ENCODE data around the gene PSMD6.
A peak's percentile ranks its signal among the peaks of the same experiment; 100 is the strongest.

The PSMD6 gene

GRCh38 chr3:64042952-64043351 is 19.7 kb upstream of the PSMD6 start:
- DNase-seq: no peak

DNA sequence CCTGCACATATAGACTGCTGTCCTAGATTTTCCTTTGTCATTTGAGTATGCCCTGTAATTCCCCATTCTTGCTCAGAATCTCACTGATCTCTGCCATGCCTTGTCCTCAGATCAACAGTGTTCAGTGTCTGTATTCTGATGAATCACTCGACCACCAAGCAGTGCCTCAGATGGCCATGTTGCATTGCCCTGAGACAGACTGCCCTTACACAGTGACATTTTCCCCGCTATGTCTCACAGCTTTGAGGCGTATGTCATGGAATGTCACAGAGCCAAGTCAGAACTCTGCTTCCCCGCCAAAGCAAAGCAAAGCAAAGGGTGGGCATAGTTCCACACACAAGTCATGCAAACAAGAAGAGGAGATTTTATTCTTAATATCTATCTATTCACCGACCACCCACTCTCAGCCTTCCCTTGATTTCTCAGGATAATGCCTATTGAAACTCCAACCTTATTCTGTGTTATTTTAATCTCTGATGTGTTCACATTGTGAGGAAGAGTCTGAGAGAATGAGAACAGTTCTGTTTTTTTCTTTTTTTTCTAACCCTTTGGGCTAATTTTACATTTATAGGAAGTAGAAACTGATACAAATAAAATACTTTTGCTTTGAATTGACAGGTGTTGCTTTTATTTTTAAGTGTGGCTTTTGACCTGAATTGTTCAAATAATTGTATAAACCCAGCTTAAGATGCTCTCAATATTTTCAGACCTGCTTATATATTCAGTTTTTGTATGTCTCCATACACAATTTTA is 16.9 kb upstream of the PSMD6 start:
- DNase-seq: no peak

DNA sequence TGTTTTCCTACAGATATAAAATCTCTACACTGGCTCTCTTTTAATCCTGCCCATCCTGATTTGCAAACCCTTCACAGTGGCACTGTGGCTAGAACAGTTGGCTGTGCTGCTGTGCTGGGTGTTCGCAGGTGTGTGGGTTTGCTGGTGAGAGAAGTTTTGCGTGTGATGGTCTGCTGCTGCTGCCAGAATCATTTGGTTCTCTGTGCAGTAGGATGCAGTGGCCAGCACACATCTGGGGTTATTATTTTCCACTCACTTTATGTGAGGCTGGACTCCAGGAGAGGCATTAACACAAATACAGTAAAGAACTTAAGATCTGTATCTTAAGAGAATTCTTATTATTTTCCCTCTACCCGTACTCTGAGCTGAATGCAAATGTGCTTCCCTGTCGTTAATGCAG is 16.0 kb upstream of the PSMD6 start:
- DNase-seq: no peak

- DNase-seq: no peak
Measured at GRCh38 chr3:64038253-64038767, 15.0 kb upstream of the PSMD6 start.

DNA sequence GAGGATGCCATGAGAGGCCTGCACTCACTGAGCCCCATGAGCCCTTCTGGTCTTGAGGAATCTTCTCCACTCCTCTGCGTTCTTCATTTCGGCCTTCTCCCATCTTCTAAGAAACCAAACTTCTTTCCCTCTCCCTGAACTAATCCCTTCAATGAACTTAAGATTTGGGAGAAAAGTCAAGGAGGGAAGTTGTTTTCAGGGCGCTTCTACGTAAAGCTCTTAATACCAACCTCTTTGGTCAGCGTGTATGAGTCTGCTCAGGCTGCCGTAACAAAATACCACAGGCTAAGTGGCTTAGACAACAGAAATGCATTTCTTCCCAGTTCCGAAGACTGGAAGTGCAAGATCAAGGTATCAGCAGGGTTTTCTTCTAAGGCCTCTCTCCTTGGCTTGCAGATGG is 13.8 kb upstream of the PSMD6 start:
- DNase-seq: no peak

- no peak for DNase-seq
Measured at GRCh38 chr3:64033069-64033468, 9.8 kb upstream of the PSMD6 start.

- DNase-seq: no peak
Measured at GRCh38 chr3:64031540-64032508, 8.5 kb upstream of the PSMD6 start.

DNA sequence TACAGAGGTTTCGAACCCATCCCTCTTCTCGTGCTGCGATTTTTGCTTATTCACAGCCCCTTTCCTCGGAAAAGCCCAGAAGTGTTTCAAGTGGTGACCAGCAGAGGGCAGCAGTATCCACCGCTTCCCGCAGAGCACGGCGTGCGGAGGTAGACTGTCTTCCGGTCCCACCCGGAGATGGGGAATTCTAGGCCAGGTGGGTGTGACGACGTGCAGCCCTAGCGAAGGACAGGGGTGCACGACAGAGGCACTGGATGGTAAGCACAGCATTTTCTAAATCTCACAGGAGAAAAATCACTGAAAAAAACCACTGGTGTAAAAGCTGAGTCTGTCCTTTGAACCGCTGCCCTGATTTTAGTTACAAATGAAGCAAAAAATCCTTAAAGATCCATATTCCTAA is 7.4 kb upstream of the PSMD6 start:
- DNase-seq: peak; percentile 61

DNA sequence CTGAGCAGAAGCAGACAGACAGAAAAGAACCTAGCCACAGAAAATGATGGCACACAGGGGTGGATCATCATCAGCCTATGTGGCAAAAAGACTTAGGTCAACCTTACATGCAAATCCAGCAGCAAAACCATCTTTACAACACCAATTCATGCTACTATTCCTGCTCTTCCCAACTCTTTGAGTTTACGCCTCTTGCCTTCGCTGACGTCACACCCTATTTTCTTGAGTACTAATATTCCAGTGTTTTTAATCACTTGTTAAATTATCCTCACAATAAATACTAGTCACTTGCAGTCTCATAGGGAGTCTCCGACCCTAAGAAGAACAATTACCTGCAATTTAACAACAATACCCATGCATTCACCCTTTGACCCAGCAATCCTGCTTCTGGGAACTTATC is 6.0 kb upstream of the PSMD6 start:
- DNase-seq: no peak

DNA sequence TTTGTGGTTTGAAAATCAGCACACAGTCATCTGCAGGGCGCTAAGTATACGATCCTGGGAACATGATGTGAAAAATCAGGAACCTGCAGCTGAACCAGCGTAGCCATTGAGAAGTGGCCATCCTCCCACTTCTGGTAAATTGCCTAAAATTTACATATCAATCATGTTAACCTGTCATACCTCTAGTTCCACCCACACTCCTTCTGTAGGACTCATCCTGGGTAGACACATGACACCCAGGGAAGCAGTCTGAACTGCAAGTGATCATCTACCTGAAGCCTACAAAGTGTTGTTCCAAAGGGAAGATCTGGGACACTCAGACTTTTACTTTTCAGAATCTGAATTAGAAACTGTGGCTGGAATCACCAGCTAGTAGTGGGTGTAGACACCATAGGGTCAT is 5.5 kb upstream of the PSMD6 start:
- DNase-seq: no peak

GRCh38 chr3:64027658-64028057 is 4.4 kb upstream of the PSMD6 start:
- no peak for DNase-seq

- DNase-seq: no peak
Measured at GRCh38 chr3:64026346-64026745, 3.1 kb upstream of the PSMD6 start.

DNA sequence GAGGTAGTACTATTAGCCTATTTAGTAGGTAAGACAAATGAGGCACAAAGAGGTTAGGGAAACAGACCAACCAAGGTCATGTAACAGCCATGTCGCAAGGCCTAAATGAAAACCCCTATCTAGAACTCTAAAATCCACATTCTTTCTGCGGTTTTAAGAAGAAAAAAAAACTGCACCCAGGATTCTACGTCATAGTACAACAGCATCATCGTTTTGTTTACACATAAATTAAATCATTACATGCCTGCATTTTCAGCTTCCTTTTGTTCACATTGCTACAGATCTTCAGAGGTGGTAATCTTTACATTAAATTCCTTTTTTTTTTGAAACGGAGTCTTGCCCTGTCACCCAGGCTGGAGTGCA is 548 bp upstream of the PSMD6 start:
- DNase-seq: no peak

DNA sequence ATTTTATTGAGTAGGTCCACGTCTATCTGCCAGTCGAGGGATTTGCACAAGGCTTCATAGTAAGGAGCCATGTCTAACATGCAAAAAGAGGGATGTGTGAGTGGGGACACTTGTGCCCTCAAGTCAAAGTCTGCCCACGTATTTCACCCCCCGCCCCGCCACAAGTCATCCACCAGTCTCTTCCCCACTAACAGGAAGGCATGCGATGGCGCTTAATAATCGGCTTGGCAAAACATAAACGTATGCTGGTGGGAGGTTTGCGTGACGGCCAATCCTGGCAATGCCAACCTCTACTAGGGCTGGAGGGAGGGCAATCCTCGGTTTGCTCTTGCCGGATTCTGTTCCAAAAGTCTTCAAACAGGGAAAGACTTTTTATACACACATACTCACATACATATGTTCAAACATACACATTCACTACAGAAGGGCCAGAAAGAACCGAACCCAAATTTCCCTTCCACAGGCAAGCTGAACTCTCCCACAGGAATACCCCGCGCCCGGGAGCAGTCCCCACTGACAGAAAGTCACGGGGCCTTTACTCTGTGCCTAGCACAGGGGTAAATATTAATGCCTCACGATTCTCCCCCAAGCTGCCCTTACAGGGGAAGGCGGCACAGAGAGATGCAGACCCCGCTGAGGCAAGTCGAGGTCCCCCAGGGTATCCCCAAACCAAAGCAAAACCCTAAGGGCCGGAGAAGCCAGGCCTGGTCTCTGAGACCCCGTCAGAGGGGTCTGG is 675 bp downstream of the PSMD6 start:
- no peak for DNase-seq

DNA sequence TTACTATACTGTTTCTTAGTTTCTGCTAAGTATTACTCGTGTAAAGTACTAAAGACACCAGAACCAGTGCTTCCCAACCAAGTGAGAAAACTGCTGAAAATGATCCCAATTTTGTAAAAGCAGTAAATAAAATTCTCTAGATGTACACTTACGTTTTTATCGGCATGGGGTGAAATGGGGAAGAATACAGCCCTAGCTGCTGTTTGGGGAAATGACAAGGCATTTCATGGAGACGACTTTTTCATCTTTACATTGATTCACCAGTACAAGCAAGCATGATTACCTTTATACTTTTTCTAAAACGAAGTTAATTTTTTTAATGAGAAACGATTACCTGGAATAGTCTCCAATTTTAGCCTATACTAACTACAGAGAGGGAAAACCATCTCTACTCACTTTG is 1.4 kb downstream of the PSMD6 start:
- DNase-seq: no peak

GRCh38 chr3:64019879-64020278 is 3.4 kb downstream of the PSMD6 start:
- no peak for DNase-seq

- no peak for DNase-seq
Measured at GRCh38 chr3:64019271-64019670, 4.0 kb downstream of the PSMD6 start.

- DNase-seq: no peak
Measured at GRCh38 chr3:64016941-64017620, 6.2 kb downstream of the PSMD6 start.

DNA sequence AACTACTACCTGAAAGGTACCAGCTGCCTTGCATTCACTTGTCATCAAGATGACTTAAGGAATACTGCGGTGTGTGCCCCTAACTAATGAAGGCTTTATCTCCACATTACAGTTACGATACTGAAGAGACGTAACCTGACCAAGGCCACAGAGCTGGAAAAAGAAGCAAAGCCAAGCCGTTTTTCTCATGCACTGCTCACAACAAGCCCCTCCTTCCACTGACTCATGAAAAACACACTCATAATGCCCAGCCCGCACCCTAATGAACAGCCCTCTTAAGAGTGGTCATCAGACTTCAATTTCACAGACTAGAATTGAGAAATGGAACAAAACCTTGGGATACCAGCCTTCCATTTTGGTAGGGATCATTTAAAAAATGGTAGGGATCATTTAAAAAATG is 11.6 kb downstream of the PSMD6 start:
- DNase-seq: no peak

- DNase-seq: no peak
Measured at GRCh38 chr3:64010199-64010598, 13.1 kb downstream of the PSMD6 start.

DNA sequence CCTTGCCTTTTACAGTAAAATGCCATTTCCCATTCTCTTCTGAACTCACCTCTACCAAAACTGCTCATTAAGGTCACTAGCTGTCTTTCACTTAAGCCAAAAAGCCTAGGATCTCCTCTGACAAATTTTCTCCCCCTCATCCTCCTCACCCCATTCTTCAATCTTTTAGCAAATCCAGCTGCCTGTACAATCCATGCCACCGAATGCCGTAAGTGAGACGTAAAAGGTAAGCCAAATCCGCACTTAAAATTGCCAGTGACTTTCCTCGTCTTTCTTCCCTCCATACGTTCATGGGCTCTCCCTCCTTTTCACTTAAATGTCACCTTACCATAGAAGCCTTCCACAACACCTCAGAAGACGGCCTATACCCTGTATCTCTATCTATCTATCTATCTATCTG is 13.8 kb downstream of the PSMD6 start:
- no peak for DNase-seq

DNA sequence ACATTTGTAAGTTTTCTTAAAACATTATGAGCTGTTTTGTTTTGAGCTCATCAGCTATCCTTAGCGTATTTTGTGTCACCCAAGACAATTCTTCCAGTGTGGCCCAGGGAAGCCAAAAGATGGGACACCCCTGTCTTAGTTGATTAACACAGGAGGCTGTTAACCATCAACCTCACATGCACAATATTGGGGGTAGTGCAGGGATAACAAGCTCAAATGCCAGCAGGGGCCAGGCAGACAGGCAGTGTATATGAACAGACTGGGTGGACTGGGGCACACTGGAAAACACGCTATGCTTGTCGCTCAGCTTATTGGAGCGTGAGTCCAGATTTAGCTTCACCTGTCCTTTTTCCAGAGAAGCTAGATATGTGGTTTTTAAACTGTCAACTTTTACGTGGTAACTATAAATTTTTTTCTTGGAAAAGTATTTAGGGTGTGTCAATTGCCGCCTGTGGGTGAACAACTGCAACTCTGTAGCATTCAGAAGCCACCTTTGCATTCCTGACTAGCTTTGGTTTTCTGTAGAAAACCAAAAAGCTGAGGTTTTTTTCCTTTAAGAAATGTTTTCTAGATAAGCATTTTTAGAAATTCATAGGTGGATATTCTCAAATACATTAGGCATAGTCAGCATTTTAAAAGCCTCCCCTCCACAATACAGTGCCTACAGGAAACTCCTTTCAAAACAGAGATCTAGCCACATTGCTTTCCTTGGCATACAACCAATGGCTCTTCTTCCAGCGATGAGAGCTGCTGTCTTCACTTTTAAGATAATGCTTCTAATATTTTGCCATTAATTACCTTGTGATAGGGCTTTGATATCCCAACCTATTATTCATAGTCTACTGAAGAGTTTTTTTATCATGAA is 14.6 kb downstream of the PSMD6 start:
- DNase-seq: no peak
